GM13977 (cell line): Measurements from ENCODE around the gene LPP.

ENCODE experiments used
- DNase-seq: peaks from one replicate; pipeline ENCODE4 v3.0.0; 2012; ENCODE audit warnings: low spot score
- CTCF ChIP-seq: IDR thresholded peaks from 2 replicates; pipeline ENCODE4 v1.5.1; 2012; ENCODE audit warnings: mild to moderate bottlenecking, control low read depth; ENCODE audit not compliant: insufficient read depth; ENCODE audit errors: extremely low read depth, missing control alignments
- in situ Hi-C: fragments of 300-500 bp; cut with MboI; formaldehyde crosslinking; loops from one replicate; pipeline ENCODE4 v1.12.0; 2022; ENCODE audit warnings: low sequenced_read_pairs, low pct_unique_long_range_greater_than_20kb, mixed read lengths, inconsistent platforms; ENCODE audit not compliant: unreplicated experiment

Gene LPP

GRCh38 chr3:188272481-188273372, 118.8 kb downstream of the LPP start:
- no peak for TF ChIP-seq CTCF
- DNase-seq: no peak
- in situ Hi-C loops: no loop called here

GRCh38 chr3:188274249-188274915, 120.4 kb downstream of the LPP start:
- no peak for TF ChIP-seq CTCF
- in situ Hi-C loops: no loop called here
- no peak for DNase-seq

- in situ Hi-C loops: no loop called here
- DNase-seq: no peak
- no peak for TF ChIP-seq CTCF
Measured at GRCh38 chr3:188276375-188276774, 122.4 kb downstream of the LPP start.

- in situ Hi-C loops: no loop called here
- no peak for DNase-seq
- no peak for TF ChIP-seq CTCF
Measured at GRCh38 chr3:188278717-188279324, 124.9 kb downstream of the LPP start.

- DNase-seq: no peak
- in situ Hi-C loops: no loop called here
- no peak for TF ChIP-seq CTCF
Measured at GRCh38 chr3:188279502-188280335, 125.8 kb downstream of the LPP start.

GRCh38 chr3:188280627-188281026, 126.7 kb downstream of the LPP start:
- in situ Hi-C loops: no loop called here
- no peak for DNase-seq
- no peak for TF ChIP-seq CTCF
